Measurements from ENCODE around the gene PDE10A. TPM values are rescaled to one million over a fixed set of nuclear protein-coding genes. Genes with fewer than 3 reads are reported as not detected.
"Not testable (repeated sequence)": the region's sequence is repeated elsewhere in the genome, so short reads cannot be mapped to it uniquely, and the experiment has no call there.

The PDE10A gene
- total RNA-seq, 6 donors from 2014 or later = 0.89 to 4.9 (median 1.4) TPM

- no peak overlapping the region for H3K27ac ChIP-seq
- no peaks in the 10 kb centered on the region for H3K4me1 ChIP-seq
- H3K4me3 ChIP-seq = no peak overlapping the region
- ATAC-seq (ENCODE audit: low FRiP score in 2 of 2) (peak in 1 of 2 donors; percentile 7), DNase-seq (no peak)
- H3K27me3 ChIP-seq = no peaks in the 10 kb centered on the region
- TF ChIP-seq EP300 (IDR thresholded peaks at IDR 0.05) (no peak), POLR2A (IDR thresholded peaks at IDR 0.05) (no peak), POLR2AphosphoS5 (IDR thresholded peaks at IDR 0.05) (no peak)
- TF ChIP-seq, protein P1, sequence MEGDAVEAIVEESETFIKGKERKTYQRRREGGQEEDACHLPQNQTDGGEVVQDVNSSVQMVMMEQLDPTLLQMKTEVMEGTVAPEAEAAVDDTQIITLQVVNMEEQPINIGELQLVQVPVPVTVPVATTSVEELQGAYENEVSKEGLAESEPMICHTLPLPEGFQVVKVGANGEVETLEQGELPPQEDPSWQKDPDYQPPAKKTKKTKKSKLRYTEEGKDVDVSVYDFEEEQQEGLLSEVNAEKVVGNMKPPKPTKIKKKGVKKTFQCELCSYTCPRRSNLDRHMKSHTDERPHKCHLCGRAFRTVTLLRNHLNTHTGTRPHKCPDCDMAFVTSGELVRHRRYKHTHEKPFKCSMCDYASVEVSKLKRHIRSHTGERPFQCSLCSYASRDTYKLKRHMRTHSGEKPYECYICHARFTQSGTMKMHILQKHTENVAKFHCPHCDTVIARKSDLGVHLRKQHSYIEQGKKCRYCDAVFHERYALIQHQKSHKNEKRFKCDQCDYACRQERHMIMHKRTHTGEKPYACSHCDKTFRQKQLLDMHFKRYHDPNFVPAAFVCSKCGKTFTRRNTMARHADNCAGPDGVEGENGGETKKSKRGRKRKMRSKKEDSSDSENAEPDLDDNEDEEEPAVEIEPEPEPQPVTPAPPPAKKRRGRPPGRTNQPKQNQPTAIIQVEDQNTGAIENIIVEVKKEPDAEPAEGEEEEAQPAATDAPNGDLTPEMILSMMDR (IDR thresholded peaks at IDR 0.05) = no peak
- no peaks in the 10 kb centered on the region for H3K9me3 ChIP-seq
- 86 to 96% methylated on average over 7 of the region's 7 CpGs for WGBS, 2 donors
- H3K36me3 ChIP-seq = no peaks in the 10 kb centered on the region
Measured at GRCh38 chr6:165621940-165622339, 41.1 kb downstream of the PDE10A start.

DNA sequence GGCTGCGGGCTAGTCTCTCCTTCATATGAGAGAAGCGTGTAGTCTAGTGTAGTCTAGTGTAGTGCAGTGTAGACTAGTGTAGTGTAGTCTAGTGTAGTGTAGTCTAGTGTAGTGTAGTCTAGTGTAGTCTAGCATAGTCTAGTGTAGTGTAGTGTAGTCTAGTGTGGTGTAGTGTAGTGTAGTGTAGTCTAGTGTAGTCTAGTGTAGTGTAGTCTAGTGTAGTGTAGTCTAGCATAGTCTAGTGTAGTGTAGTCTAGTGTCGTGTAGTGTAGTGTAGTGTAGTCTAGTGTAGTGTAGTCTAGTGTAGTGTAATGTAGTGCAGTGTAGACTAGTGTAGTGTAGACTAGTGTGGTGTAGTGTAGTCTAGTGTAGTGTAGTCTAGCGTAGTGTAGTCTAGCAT lies 44.1 kb downstream of the PDE10A start:
- H3K27me3 ChIP-seq; ATAC-seq (ENCODE audit: low FRiP score in 2 of 2); H3K36me3 ChIP-seq; DNase-seq; H3K4me3 ChIP-seq; H3K9me3 ChIP-seq; H3K4me1 ChIP-seq; H3K27ac ChIP-seq: not testable (repeated sequence)
- WGBS, 2 donors = 94 to 96% methylated on average over 4 of the region's 4 CpGs

DNA sequence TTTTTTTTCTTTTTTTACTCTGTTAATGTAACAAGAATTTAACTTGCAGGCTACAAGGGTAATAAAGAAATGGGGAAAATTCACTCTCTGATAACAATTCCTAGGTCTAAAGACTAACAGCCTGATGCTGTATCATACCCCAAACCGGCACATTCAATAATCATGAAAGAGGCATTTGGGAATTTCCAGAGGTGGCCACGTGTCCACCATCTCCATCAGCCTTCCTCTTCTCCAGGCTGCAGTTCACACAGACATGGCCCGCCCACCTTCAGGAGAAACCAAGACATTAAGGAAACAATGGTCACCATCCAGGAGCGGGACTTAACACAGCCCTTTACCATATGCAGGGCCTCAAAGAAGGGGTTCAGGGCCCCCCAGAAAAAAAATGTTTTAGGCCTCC lies 44.8 kb downstream of the PDE10A start:
- Histone ChIP-seq H3K4me1 (no peaks in the 10 kb centered on the region), H3K27ac (no peak overlapping the region), H3K27me3 (no peaks in the 10 kb centered on the region), H3K4me3 (no peak overlapping the region), H3K9me3 (no peaks in the 10 kb centered on the region), H3K36me3 (no peaks in the 10 kb centered on the region)
- no peak for ATAC-seq (ENCODE audit: low FRiP score in 2 of 2)
- no peak for DNase-seq
- WGBS, 2 donors = 90 to 94% methylated on average over 4 of the region's 4 CpGs
- TF ChIP-seq EP300 (IDR thresholded peaks at IDR 0.05) (no peak), POLR2AphosphoS5 (IDR thresholded peaks at IDR 0.05) (no peak), POLR2A (IDR thresholded peaks at IDR 0.05) (no peak)
- TF ChIP-seq, protein P1 (IDR thresholded peaks at IDR 0.05) = no peak

GRCh38 chr6:165617528-165617927 lies 45.5 kb downstream of the PDE10A start:
- 75 to 79% methylated on average over 7 of the region's 7 CpGs for WGBS, 2 donors
- DNase-seq = no peak
- H3K4me3 ChIP-seq = no peak overlapping the region
- H3K9me3 ChIP-seq = no peaks in the 10 kb centered on the region
- TF ChIP-seq POLR2A (IDR thresholded peaks at IDR 0.05) (no peak), EP300 (IDR thresholded peaks at IDR 0.05) (no peak), POLR2AphosphoS5 (IDR thresholded peaks at IDR 0.05) (no peak)
- TF ChIP-seq, protein P1 (IDR thresholded peaks at IDR 0.05) = no peak
- H3K4me1 ChIP-seq = no peaks in the 10 kb centered on the region
- H3K36me3 ChIP-seq = no peaks in the 10 kb centered on the region
- no peak overlapping the region for H3K27ac ChIP-seq
- ATAC-seq (ENCODE audit: low FRiP score in 2 of 2) = no peak
- H3K27me3 ChIP-seq = no peaks in the 10 kb centered on the region

GRCh38 chr6:165616116-165616515 lies 46.9 kb downstream of the PDE10A start:
- H3K36me3 ChIP-seq = no peaks in the 10 kb centered on the region
- ATAC-seq (ENCODE audit: low FRiP score in 2 of 2) = peak in 1 of 2 donors; percentile 79
- H3K4me1 ChIP-seq = no peaks in the 10 kb centered on the region
- TF ChIP-seq POLR2AphosphoS5 (IDR thresholded peaks at IDR 0.05) (no peak), POLR2A (IDR thresholded peaks at IDR 0.05) (no peak), EP300 (IDR thresholded peaks at IDR 0.05) (no peak)
- TF ChIP-seq, protein P1 (IDR thresholded peaks at IDR 0.05) = no peak
- no peak overlapping the region for H3K27ac ChIP-seq
- DNase-seq = no peak
- H3K9me3 ChIP-seq = no peaks in the 10 kb centered on the region
- H3K4me3 ChIP-seq = no peak overlapping the region
- WGBS, 2 donors = 43 to 62% methylated on average over 9 of the region's 9 CpGs
- H3K27me3 ChIP-seq = no peaks in the 10 kb centered on the region
